Kidney epithelial cell (primary cell): Measurements from ENCODE around the gene BHLHA9. TPM values are rescaled to one million over a fixed set of nuclear protein-coding genes. Genes with fewer than 3 reads are reported as not detected.
"Not testable (repeated sequence)": the region's sequence is repeated elsewhere in the genome, so short reads cannot be mapped to it uniquely, and the experiment has no call there.

ENCODE experiments used
- DNase-seq: peaks from one replicate; pipeline ENCODE4 v3.0.0-alpha.2; 2010; ENCODE audit warnings: low read depth
- H3K27me3 ChIP-seq: 2 replicates; pipeline ENCODE4 v1.6.0; 2011; ENCODE audit warnings: low read length; ENCODE audit not compliant: control insufficient read depth, insufficient read depth
- H3K36me3 ChIP-seq: 2 replicates; pipeline ENCODE4 v1.5.1; 2011; ENCODE audit warnings: low read length; ENCODE audit not compliant: control insufficient read depth, insufficient read depth
- H3K4me3 ChIP-seq: 2 replicates; pipeline ENCODE4 v1.5.1; 2011; ENCODE audit warnings: low read depth, mild to moderate bottlenecking, control low read depth, low read length
- total RNA-seq: library from RNA; depleted of rRNA; stranded (reverse); fragments of >200 nt; gene quantifications from 2 replicates; pipeline ENCODE4 v1.2.3, GENCODE V29; 2015
- TF ChIP-seq, protein P1 (sequence below): IDR thresholded peaks from 2 replicates; pipeline ENCODE4 v1.5.1; 2011; ENCODE audit warnings: mild to moderate bottlenecking, moderate library complexity, low read length, control low read depth, inconsistent platforms; ENCODE audit not compliant: insufficient read depth, poor library complexity, severe bottlenecking

Gene BHLHA9
- total RNA-seq, 1 donor from 2014 or later = not detected

DNA sequence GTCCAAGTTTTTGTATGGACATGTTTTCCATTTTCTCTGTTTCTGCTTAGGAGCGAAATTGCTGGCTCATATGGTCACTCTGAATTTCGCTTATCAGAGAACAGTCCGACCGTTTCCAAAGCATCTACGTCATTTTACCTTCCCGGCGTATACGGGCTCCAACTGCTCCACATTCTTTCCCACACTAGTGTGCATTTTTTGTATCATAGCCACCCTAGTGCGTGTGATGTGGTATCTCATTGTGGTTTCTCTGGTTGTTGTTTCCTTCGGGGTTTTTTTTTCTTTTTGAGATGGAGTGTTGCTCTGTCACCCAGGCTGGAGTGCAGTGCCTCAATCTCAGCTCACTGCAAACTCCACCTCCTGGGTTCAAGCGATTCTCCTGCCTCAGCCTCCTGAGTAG is 31.0 kb upstream of the BHLHA9 start:
- DNase-seq = no peak
- no peak overlapping the region for H3K4me3 ChIP-seq
- no peaks in the 10 kb centered on the region for H3K36me3 ChIP-seq
- H3K27me3 ChIP-seq = no peaks in the 10 kb centered on the region
- TF ChIP-seq, protein P1, sequence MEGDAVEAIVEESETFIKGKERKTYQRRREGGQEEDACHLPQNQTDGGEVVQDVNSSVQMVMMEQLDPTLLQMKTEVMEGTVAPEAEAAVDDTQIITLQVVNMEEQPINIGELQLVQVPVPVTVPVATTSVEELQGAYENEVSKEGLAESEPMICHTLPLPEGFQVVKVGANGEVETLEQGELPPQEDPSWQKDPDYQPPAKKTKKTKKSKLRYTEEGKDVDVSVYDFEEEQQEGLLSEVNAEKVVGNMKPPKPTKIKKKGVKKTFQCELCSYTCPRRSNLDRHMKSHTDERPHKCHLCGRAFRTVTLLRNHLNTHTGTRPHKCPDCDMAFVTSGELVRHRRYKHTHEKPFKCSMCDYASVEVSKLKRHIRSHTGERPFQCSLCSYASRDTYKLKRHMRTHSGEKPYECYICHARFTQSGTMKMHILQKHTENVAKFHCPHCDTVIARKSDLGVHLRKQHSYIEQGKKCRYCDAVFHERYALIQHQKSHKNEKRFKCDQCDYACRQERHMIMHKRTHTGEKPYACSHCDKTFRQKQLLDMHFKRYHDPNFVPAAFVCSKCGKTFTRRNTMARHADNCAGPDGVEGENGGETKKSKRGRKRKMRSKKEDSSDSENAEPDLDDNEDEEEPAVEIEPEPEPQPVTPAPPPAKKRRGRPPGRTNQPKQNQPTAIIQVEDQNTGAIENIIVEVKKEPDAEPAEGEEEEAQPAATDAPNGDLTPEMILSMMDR = no peak

DNA sequence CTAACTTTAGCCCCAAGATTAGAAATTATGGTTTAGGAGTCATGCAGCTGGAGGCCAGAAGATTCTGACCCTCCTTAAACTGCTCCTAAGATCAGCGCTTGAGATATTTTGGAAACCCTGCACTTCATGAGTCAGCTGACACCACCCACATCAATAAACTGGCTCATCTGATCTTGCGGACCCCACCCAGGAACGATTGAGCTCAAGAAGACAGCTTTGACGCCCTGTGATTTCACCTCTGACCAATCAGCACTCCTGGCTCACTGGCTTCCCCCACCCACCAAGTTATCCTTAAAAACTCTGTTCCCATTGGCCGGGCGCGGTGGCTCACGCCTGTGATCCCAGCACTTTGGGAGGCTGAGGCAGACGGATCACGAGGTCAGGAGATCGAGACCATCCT is 29.8 kb upstream of the BHLHA9 start:
- not testable (repeated sequence) for H3K36me3 ChIP-seq, DNase-seq, H3K27me3 ChIP-seq, H3K4me3 ChIP-seq

DNA sequence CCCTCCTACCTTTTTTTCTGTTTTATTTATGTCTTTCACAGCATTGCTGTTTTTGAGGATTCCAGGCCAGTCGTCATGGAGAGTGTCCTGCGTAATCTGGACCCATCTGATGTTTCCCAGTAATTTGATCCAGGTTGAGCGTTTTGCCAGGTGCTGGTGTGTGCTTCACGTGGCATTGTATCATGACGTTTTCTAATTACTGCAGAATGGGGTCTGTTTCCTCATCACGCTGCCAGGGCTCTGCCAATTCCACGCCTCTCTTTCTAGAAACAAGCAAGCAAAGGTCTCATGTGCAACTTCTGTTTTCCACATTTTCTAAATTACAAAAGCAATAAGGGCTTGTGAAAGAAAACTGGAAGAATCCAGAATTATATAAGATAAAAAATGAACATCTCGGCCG is 28.3 kb upstream of the BHLHA9 start:
- Histone ChIP-seq H3K4me3 (no peak overlapping the region), H3K27me3 (no peaks in the 10 kb centered on the region), H3K36me3 (no peaks in the 10 kb centered on the region)
- TF ChIP-seq, protein P1 = no peak
- no peak for DNase-seq

DNA sequence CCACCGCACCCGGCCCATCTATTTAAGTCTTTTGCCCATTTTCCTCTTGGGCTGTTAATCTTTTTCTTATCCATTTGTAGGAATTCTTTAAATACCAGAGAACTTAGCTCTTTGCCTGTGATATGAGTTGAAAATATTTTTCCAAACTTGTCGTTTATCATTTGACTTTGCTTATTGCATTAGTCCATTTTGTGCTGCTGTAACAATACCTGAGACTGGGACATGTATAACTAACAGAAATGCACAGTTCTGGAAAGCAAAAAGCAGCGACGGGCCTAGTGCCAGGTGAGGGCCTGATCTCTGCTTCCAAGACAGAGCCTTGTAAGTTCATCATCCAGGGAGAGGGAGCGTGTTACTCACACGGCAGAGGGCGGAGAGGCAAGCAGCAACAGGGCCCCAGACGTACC is 25.6 kb upstream of the BHLHA9 start:
- no peaks in the 10 kb centered on the region for H3K36me3 ChIP-seq
- TF ChIP-seq, protein P1 = no peak
- DNase-seq = no peak
- H3K4me3 ChIP-seq = no peak overlapping the region
- no peaks in the 10 kb centered on the region for H3K27me3 ChIP-seq

DNA sequence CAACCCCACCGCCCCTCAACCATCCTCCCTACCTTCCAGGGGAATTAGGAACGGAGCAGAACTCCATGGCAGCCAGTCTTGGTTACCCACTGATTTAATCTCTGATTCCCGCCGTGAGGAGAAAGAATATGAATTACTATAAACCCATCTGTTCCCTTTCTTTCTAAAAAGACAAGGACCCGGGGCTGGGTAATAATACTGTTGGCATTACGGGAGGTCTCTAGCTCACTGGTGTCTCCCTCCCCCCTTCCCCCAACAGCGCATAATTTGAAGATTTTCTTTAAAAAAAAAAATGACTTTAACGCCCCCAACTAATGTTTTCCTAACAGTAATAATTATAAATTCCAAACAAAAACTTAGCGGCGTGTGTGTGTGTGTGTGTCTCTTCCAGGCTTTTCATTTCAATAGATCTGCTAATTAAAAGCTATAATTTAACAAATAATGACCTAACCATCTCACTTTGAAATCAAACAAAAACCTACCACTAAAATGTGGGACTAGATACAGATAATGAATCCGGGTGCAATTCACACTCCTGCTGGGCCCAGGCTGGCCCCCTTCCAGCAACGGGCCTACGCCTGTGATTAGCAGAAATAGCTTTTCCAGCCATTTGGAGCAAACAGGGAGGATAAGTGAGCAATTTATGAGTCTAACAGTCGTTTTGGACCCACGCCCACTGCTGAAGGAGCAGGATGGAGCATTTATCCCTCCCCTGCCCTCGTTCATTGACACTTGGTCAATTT is 18.2 kb upstream of the BHLHA9 start:
- Histone ChIP-seq H3K36me3 (no peaks in the 10 kb centered on the region), H3K4me3 (no peak overlapping the region), H3K27me3 (no peaks in the 10 kb centered on the region)
- TF ChIP-seq, protein P1 = no peak
- no peak for DNase-seq

DNA sequence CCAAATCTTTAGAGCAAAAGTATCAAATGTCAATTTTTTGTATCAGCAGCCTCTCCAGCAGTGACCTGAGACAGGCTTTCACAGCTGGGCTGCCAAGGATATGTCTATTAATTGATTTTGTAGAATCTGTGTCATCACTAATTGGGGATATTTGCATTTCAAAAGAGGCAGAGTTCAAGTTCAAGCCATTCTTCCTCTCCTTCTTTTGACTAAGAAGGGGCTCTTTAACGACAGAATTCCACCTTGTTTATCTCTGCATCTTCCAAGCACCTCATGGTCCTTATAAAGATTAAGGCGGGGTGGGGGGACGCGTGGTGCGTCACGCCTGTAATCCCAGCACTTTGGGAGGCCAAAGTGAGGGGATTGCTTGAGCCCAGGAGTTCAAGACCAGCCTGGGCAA is 15.2 kb upstream of the BHLHA9 start:
- TF ChIP-seq, protein P1 = no peak

More for the DNA sequence above, 15.2 kb upstream of the BHLHA9 start:
- H3K27me3 ChIP-seq = peaks cover 6% of the 10 kb centered on the region
- H3K36me3 ChIP-seq = no peaks in the 10 kb centered on the region
- no peak for DNase-seq
- H3K4me3 ChIP-seq = no peak overlapping the region
